IPS-18a (cell line): ENCODE measurements around the gene ENPP7.
A peak's percentile ranks its signal among the peaks of the same experiment; 100 is the strongest.
"Not testable (repeated sequence)": the region's sequence is repeated elsewhere in the genome, so short reads cannot be mapped to it uniquely, and the experiment has no call there.

ENCODE experiments used
- H3K27ac ChIP-seq: one replicate; pipeline ENCODE4 v1.5.1; 2013; ENCODE audit warnings: low read length
- H3K27me3 ChIP-seq: one replicate; pipeline ENCODE4 v1.6.1; 2013; ENCODE audit warnings: mild to moderate bottlenecking, low read length; ENCODE audit not compliant: control insufficient read depth, insufficient read depth
- H3K36me3 ChIP-seq: one replicate; pipeline ENCODE4 v1.6.1; 2013; ENCODE audit warnings: low read depth, low read length; ENCODE audit not compliant: control insufficient read depth
- H3K4me1 ChIP-seq: one replicate; pipeline ENCODE4 v1.6.1; 2013; ENCODE audit warnings: low read depth, low read length; ENCODE audit not compliant: control insufficient read depth
- H3K4me3 ChIP-seq: one replicate; pipeline ENCODE4 v1.5.1; 2013; ENCODE audit warnings: low read length
- H3K9ac ChIP-seq: one replicate; pipeline ENCODE4 v1.6.1; 2013; ENCODE audit warnings: mild to moderate bottlenecking, low read length, moderate library complexity
- H3K9me3 ChIP-seq: one replicate; pipeline ENCODE4 v1.6.1; 2013; ENCODE audit warnings: low read depth, low read length; ENCODE audit not compliant: control insufficient read depth

ENPP7 gene

GRCh38 chr17:79747508-79748294, 17.0 kb downstream of the ENPP7 start:
- Histone ChIP-seq H3K9me3 (no peaks in the 10 kb centered on the region), H3K27me3 (peaks cover 70% of the 10 kb centered on the region), H3K4me3 (peak overlapping the region; percentile 37), H3K9ac (no peak overlapping the region), H3K4me1 (peaks cover 9% of the 10 kb centered on the region), H3K27ac (no peak overlapping the region), H3K36me3 (no peaks in the 10 kb centered on the region)

DNA sequence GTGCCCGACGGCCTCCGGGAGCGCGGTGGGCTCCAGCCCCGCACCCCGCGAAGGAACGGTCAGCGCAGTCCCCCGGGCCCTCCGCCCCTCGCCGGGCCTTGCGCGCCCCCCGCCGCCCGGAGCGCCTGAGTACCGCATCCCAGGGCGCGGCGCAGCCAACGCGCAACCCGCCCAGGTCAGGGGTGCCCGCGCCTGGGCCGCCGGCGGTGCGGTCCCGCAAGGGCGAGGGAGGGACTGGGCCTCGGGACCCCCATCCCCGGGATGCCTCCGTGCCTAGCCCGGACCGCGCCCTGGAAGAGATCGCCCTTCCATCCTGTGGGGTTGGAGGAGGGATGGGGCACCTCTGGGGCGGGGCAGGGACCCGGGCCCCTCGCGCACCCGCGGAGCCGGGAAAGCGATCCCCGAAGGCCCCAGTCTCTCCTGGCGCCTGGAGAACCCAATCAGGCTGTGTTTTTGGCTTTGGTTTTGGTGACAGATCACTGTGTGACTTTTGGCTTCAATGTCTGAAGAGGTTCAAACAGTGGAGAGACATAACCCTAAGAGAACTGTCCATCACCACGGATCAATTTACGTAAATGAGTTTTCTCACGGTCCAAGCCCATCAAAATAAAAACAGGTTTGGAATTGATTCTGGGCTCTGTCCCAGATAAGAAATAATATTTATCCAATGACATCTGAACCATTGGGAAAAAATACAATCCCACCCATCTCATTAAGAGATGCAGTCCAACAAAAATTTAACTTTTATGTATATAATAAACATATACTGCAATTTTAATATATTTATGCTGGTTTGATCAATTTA, 17.8 kb downstream of the ENPP7 start:
- Histone ChIP-seq H3K9ac (no peak overlapping the region), H3K27me3 (peaks cover 65% of the 10 kb centered on the region), H3K4me3 (peak overlapping the region; percentile 24), H3K36me3 (no peaks in the 10 kb centered on the region), H3K9me3 (no peaks in the 10 kb centered on the region), H3K27ac (no peak overlapping the region), H3K4me1 (peaks cover 9% of the 10 kb centered on the region)

- Histone ChIP-seq H3K9me3 (no peaks in the 10 kb centered on the region), H3K27ac (no peak overlapping the region), H3K4me3 (no peak overlapping the region), H3K9ac (no peak overlapping the region), H3K27me3 (peaks cover 58% of the 10 kb centered on the region), H3K4me1 (peaks cover 9% of the 10 kb centered on the region), H3K36me3 (no peaks in the 10 kb centered on the region)
Observed at GRCh38 chr17:79749156-79749815, 18.5 kb downstream of the ENPP7 start.

DNA sequence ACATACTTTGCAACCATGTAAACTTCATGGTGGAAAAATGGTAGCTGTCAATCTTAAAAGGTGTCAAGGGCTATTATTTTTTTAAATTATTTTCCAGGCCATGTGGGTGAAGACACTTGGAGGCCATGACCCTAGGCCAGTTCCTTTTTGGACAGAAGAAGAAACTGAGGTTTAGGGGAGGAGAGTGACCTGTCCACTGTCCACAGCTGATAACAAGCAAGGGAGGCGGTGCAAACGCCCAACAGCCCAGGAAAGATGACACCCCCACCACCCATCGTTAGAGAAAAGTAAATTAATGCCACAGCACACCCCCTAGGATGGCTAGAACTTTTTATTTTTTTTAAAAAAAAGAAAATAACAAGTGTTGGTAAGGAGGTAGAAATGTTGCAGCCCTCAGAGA, 19.2 kb downstream of the ENPP7 start:
- H3K36me3 ChIP-seq, result no peaks in the 10 kb centered on the region
- H3K27me3 ChIP-seq, result peaks cover 57% of the 10 kb centered on the region
- no peak overlapping the region for H3K9ac ChIP-seq
- no peak overlapping the region for H3K27ac ChIP-seq
- no peak overlapping the region for H3K4me3 ChIP-seq
- H3K9me3 ChIP-seq, result no peaks in the 10 kb centered on the region
- H3K4me1 ChIP-seq, result peaks cover 9% of the 10 kb centered on the region

DNA sequence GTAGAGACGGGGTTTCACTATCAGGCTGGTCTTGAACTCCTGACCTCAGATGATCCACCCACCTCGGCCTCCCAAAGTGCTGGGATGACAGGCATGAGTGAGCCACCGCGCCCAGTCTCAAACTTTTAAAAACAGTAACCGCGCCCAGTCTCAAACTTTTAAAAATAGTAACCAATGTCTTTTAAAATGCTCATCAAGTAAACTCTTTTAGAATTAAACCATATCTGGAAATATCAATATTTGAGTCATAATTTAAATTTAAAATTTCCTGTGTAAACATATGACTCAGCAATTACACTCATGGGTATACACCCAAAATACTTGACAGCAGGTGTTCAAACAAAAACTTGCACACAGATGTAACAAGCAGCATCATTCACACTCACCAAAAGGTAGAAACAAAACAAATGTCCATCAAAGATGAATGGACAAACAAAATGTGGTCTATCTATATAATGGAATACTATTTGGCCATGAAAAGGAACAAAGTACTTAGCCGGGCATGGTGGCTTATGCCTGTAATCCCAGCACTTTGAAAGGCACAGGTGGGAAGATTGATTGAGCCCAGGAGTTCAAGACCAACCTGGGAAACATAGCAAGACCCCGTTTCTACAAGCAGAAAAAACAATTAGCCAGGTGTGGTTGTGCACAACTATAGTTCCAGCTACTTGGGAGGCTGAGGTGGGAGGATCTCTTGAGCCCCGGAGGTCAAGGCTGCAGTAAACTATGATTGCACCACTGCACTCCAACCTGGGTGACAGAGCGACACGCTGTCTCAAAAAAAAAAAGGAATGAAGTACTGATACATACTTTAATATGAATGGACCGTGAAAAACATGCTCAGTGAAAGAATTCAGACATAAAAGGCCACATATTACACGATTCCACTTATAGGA, 20.2 kb downstream of the ENPP7 start:
- Histone ChIP-seq H3K27me3 (peaks cover 49% of the 10 kb centered on the region), H3K4me1 (peaks cover 9% of the 10 kb centered on the region), H3K4me3 (no peak overlapping the region), H3K9ac (no peak overlapping the region), H3K27ac (no peak overlapping the region), H3K36me3 (no peaks in the 10 kb centered on the region), H3K9me3 (no peaks in the 10 kb centered on the region)

- H3K9ac ChIP-seq, result no peak overlapping the region
- H3K27me3 ChIP-seq, result peaks cover 38% of the 10 kb centered on the region
- H3K4me1 ChIP-seq, result peaks cover 3% of the 10 kb centered on the region
- no peaks in the 10 kb centered on the region for H3K9me3 ChIP-seq
- no peak overlapping the region for H3K27ac ChIP-seq
- H3K4me3 ChIP-seq, result no peak overlapping the region
- no peaks in the 10 kb centered on the region for H3K36me3 ChIP-seq
Observed at GRCh38 chr17:79752175-79752574, 21.4 kb downstream of the ENPP7 start.

DNA sequence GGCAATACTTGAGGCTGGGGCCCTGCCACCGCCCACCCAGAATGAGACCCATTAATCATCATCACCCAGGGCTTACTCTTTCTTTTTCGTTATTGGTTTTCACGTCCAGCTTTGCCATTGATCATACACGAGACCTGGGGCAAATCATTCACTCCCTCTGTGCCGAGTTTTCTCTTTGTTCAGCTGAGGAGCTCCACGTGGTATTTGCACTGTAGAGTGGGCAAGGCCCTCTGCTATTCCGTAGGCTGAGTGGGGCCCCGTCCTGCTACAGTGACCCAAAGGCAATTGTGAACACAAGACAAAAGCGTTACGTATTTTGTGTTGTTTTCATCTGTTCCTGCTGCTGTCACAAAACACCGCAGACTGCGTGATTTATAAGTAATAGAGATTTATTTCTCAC, 23.6 kb downstream of the ENPP7 start:
- Histone ChIP-seq H3K4me3 (no peak overlapping the region), H3K4me1 (no peaks in the 10 kb centered on the region), H3K9ac (no peak overlapping the region), H3K27me3 (peaks cover 16% of the 10 kb centered on the region), H3K27ac (no peak overlapping the region), H3K9me3 (no peaks in the 10 kb centered on the region), H3K36me3 (no peaks in the 10 kb centered on the region)

DNA sequence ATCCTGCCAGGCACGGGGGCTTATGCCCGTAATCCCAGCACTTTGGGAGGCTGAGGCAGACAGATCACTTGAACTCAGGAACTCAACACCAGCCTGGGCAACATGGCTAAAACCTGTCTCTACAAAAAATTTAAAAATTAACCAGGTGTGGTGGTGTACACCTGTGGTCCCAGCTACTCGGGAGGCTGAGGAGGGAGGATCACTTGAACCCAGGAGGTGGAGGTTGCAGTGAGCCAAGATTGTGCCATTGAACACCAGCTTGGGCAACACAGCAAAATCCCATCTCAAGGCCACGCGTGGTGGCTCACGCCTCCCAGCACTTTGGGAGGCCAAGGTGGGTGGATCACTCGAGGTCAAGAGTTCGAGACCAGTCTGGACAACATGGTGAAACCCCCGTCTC, 24.2 kb downstream of the ENPP7 start:
- not testable (repeated sequence) for H3K36me3 ChIP-seq, H3K9ac ChIP-seq, H3K4me3 ChIP-seq, H3K9me3 ChIP-seq, H3K27ac ChIP-seq, H3K4me1 ChIP-seq
- H3K27me3 ChIP-seq, result peaks cover 11% of the 10 kb centered on the region

GRCh38 chr17:79755591-79755990, 24.8 kb downstream of the ENPP7 start:
- H3K9me3 ChIP-seq, result no peaks in the 10 kb centered on the region
- H3K9ac ChIP-seq, result no peak overlapping the region
- peaks cover 7% of the 10 kb centered on the region for H3K27me3 ChIP-seq
- H3K4me3 ChIP-seq, result no peak overlapping the region
- no peak overlapping the region for H3K27ac ChIP-seq
- no peaks in the 10 kb centered on the region for H3K4me1 ChIP-seq
- no peaks in the 10 kb centered on the region for H3K36me3 ChIP-seq

- H3K9me3 ChIP-seq, result no peaks in the 10 kb centered on the region
- H3K4me3 ChIP-seq, result no peak overlapping the region
- H3K27ac ChIP-seq, result no peak overlapping the region
- H3K36me3 ChIP-seq, result no peaks in the 10 kb centered on the region
- H3K9ac ChIP-seq, result no peak overlapping the region
- no peaks in the 10 kb centered on the region for H3K27me3 ChIP-seq
- H3K4me1 ChIP-seq, result no peaks in the 10 kb centered on the region
Observed at GRCh38 chr17:79757140-79757745, 26.5 kb downstream of the ENPP7 start.
